K562 (cell line): Measurements from ENCODE around the gene NR1H2. TPM values are rescaled to one million over a fixed set of nuclear protein-coding genes. Genes with fewer than 3 reads are reported as not detected.
A peak's percentile ranks its signal among the peaks of the same experiment; 100 is the strongest.

Experiments
- CCNT2 ChIP-seq: IDR thresholded peaks from 2 replicates; pipeline ENCODE4 v1.6.1; 2011; ENCODE audit warnings: borderline replicate concordance, low read depth, mild to moderate bottlenecking, moderate library complexity, mixed read lengths, low read length; ENCODE audit not compliant: insufficient read length; ENCODE audit errors: extremely low read depth
- L3MBTL2 ChIP-seq: fragments of 450-650 bp; IDR thresholded peaks from 2 replicates; pipeline ENCODE4 v1.6.1; 2016; ENCODE audit warnings: mild to moderate bottlenecking, moderate library complexity
- NELFE ChIP-seq: IDR thresholded peaks from 2 replicates; pipeline ENCODE4 v1.6.1; 2011; ENCODE audit warnings: mild to moderate bottlenecking; ENCODE audit not compliant: insufficient read depth, insufficient read length
- PHF20 ChIP-seq: fragments of 450-650 bp; IDR thresholded peaks from 2 replicates; pipeline ENCODE4 v1.6.1; 2018; ENCODE audit not compliant: partially characterized antibody
- RCOR1 ChIP-seq, 2 experiments: IDR thresholded peaks; 2 replicates each; pipeline ENCODE4 v1.6.1; 2012; ENCODE audit warnings: low read depth in 2 of 2, low read length in 2 of 2, borderline replicate concordance in 1 of 2, improper control_type of control experiment in 1 of 2
- XRCC3 ChIP-seq: fragments of 450-650 bp; IDR thresholded peaks from 2 replicates; pipeline ENCODE4 v1.6.1; 2017; ENCODE audit warnings: mild to moderate bottlenecking, moderate library complexity
- ZNF165 ChIP-seq: fragments of 250-450 bp; sonication (Bioruptor Pico); IDR thresholded peaks from 2 replicates; pipeline ENCODE4 v1.4.0; 2020; ENCODE audit warnings: borderline replicate concordance
- polyA plus RNA-seq, 8 experiments: library from polyadenylated mRNA; depleted of rRNA in 4 of 8; stranded (reverse) in 5 of 8; unstranded in 3 of 8; fragments of >200 nt; fragmentation: Nextera tagmentation in 2 of 8; fragmentation: Illumina TruSeq in 1 of 8; extraction: Ambion mirVana in 2 of 8; extraction: Trizol in 1 of 8; gene quantifications; 2 replicates each; pipeline versions ENCODE4 v1.2.1 to v1.2.3, GENCODE V29; 2011 to 2014; ENCODE audit warnings: inconsistent platforms in 1 of 8, missing spikeins in 1 of 8
- total RNA-seq, 7 experiments: library from RNA; depleted of rRNA in 6 of 7; stranded (reverse); fragments of >200 nt in 6 of 7; fragmentation: Illumina TruSeq in 2 of 7; extraction: Trizol in 2 of 7; gene quantifications; 2 replicates each; pipeline versions ENCODE4 v1.2.1 to v1.2.3, GENCODE V29; 2011 to 2021; ENCODE audit warnings: low replicate concordance in 1 of 7
- TF ChIP-seq, protein P1 (sequence below): sonication (generic); formaldehyde crosslinking; IDR thresholded peaks from 2 replicates; pipeline ENCODE4 v1.8.0; 2022; ENCODE audit warnings: mild to moderate bottlenecking, missing genetic modification reagents
- TF ChIP-seq, protein P2 (sequence below): IDR thresholded peaks from 3 replicates; pipeline ENCODE4 v1.6.1; 2011; ENCODE audit warnings: borderline replicate concordance, mild to moderate bottlenecking; ENCODE audit not compliant: insufficient read length, insufficient read depth
- TF ChIP-seq, protein P3 (sequence below): fragments of 150-350 bp; IDR thresholded peaks from 2 replicates; pipeline ENCODE4 v1.6.1; 2014; ENCODE audit warnings: low read depth, mild to moderate bottlenecking, low read length, borderline replicate concordance

NR1H2 gene
- total and polyA plus RNA-seq, 9 of the 15 experiments (the other 6 are each of a cell fraction or from before 2014, with no cell fraction given): 0.11 to 73.8 (median 24.0) TPM

- TF ChIP-seq ZNF165: no peak
- TF ChIP-seq, protein P1, sequence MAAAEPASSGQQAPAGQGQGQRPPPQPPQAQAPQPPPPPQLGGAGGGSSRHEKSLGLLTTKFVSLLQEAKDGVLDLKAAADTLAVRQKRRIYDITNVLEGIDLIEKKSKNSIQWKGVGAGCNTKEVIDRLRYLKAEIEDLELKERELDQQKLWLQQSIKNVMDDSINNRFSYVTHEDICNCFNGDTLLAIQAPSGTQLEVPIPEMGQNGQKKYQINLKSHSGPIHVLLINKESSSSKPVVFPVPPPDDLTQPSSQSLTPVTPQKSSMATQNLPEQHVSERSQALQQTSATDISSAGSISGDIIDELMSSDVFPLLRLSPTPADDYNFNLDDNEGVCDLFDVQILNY (CRISPR knock-in tag): no peak
- TF ChIP-seq XRCC3: no peak
- no peak for TF ChIP-seq CCNT2
- TF ChIP-seq, protein P2, sequence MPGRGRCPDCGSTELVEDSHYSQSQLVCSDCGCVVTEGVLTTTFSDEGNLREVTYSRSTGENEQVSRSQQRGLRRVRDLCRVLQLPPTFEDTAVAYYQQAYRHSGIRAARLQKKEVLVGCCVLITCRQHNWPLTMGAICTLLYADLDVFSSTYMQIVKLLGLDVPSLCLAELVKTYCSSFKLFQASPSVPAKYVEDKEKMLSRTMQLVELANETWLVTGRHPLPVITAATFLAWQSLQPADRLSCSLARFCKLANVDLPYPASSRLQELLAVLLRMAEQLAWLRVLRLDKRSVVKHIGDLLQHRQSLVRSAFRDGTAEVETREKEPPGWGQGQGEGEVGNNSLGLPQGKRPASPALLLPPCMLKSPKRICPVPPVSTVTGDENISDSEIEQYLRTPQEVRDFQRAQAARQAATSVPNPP: no peak
- TF ChIP-seq, protein P3, sequence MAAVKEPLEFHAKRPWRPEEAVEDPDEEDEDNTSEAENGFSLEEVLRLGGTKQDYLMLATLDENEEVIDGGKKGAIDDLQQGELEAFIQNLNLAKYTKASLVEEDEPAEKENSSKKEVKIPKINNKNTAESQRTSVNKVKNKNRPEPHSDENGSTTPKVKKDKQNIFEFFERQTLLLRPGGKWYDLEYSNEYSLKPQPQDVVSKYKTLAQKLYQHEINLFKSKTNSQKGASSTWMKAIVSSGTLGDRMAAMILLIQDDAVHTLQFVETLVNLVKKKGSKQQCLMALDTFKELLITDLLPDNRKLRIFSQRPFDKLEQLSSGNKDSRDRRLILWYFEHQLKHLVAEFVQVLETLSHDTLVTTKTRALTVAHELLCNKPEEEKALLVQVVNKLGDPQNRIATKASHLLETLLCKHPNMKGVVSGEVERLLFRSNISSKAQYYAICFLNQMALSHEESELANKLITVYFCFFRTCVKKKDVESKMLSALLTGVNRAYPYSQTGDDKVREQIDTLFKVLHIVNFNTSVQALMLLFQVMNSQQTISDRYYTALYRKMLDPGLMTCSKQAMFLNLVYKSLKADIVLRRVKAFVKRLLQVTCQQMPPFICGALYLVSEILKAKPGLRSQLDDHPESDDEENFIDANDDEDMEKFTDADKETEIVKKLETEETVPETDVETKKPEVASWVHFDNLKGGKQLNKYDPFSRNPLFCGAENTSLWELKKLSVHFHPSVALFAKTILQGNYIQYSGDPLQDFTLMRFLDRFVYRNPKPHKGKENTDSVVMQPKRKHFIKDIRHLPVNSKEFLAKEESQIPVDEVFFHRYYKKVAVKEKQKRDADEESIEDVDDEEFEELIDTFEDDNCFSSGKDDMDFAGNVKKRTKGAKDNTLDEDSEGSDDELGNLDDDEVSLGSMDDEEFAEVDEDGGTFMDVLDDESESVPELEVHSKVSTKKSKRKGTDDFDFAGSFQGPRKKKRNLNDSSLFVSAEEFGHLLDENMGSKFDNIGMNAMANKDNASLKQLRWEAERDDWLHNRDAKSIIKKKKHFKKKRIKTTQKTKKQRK: no peak
- no peak for TF ChIP-seq L3MBTL2
- TF ChIP-seq NELFE: no peak
- TF ChIP-seq PHF20: peak; percentile 28
- peak in 1 of 2 experiments; percentile 43; a peak in 1 of 4 replicates for TF ChIP-seq RCOR1 (IDR thresholded peaks at IDR 0.05; ENCODE audit: borderline replicate concordance in 1 of 2, low read depth in 2 of 2, low read length in 2 of 2)
- TF ChIP-seq, all 486 proteins: peak for 8
Measured at GRCh38 chr19:50413096-50413495, 36.8 kb downstream of the NR1H2 start (continued).
